ENCODE data around the gene TFEB. TPM values are rescaled to one million over a fixed set of nuclear protein-coding genes. Genes with fewer than 3 reads are reported as not detected.

Gene TFEB
- total RNA-seq, 1 donor from 2014 or later: 3.8 TPM

DNA sequence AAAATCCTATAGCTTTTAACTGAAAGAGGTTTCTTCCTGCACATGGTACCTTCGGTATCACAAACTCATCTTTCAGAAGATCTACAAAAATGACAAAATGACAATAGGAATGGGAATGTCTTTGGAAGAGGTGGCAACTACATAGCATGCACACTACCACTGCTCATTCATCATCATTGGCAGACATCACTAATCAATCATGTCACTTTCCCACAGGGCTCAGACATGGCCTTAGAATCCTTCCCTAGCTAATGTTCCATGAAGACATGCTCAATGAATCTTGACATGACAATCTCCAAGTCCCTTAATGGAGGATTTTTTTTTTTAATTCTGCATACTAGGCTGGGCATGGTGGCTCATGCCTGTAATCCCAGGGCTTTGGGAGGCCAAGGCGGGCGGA lies 15.0 kb upstream of the TFEB start:
- Mint-ChIP-seq H3K4me1 (peaks cover 2% of the 10 kb centered on the region), H3K27me3 (ENCODE audit: low read depth) (peaks cover 31% of the 10 kb centered on the region), H3K4me3 (no peak overlapping the region), H3K27ac (no peak overlapping the region), H3K9me3 (peaks cover 6% of the 10 kb centered on the region), H3K36me3 (no peaks in the 10 kb centered on the region)
- DNase-seq (ENCODE audit: low spot score in 2 of 2, unreplicated experiment in 2 of 2): no peak
- TF ChIP-seq, protein P1, sequence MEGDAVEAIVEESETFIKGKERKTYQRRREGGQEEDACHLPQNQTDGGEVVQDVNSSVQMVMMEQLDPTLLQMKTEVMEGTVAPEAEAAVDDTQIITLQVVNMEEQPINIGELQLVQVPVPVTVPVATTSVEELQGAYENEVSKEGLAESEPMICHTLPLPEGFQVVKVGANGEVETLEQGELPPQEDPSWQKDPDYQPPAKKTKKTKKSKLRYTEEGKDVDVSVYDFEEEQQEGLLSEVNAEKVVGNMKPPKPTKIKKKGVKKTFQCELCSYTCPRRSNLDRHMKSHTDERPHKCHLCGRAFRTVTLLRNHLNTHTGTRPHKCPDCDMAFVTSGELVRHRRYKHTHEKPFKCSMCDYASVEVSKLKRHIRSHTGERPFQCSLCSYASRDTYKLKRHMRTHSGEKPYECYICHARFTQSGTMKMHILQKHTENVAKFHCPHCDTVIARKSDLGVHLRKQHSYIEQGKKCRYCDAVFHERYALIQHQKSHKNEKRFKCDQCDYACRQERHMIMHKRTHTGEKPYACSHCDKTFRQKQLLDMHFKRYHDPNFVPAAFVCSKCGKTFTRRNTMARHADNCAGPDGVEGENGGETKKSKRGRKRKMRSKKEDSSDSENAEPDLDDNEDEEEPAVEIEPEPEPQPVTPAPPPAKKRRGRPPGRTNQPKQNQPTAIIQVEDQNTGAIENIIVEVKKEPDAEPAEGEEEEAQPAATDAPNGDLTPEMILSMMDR (IDR thresholded peaks at IDR 0.05; ENCODE audit: unreplicated experiment): no peak

DNA sequence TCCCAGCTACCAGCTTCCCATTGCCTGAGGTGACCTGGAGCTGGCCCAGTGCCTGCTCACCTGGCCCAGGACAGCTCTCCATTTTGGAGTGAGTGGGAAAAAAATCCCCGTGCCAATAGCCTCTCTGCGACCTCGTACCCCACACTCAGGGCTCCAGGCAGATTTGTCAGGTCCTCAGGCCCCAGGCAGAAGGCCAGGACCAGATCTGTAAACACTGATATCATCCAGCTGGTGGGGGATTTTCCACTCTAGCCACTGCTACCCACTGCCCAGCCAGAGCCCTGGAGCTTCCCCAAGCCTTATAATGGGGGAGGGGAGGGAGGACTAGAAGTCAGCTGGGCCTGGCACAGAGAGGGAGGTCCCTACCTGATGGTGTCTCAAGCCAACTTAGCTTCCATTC lies 13.1 kb upstream of the TFEB start:
- Mint-ChIP-seq H3K4me1 (peaks cover 2% of the 10 kb centered on the region), H3K4me3 (no peak overlapping the region), H3K9me3 (peaks cover 6% of the 10 kb centered on the region), H3K36me3 (no peaks in the 10 kb centered on the region), H3K27ac (no peak overlapping the region), H3K27me3 (ENCODE audit: low read depth) (peaks cover 19% of the 10 kb centered on the region)
- TF ChIP-seq, protein P1 (IDR thresholded peaks at IDR 0.05; ENCODE audit: unreplicated experiment): no peak
- DNase-seq (ENCODE audit: low spot score in 2 of 2, unreplicated experiment in 2 of 2): no peak

DNA sequence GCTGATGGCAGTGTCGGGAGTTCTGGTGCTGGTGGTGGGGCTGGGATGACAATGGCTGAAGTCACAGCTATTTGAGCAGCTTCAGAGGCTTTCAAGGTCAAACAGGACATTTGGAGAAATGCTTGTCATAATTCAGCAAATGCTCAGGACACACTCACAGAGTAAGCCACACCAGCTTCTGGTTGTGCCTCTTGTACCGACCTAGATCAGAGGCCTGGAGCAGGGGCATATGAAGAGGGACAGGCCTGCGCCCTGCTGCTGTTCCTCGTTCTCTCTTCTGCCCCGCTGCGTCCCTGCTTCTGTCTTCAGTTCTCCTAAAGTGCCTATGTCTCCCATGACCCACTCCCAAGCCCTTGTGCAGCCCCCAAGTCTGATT lies 12.7 kb upstream of the TFEB start:
- Mint-ChIP-seq H3K4me3 (no peak overlapping the region), H3K4me1 (peaks cover 2% of the 10 kb centered on the region), H3K9me3 (peaks cover 6% of the 10 kb centered on the region), H3K36me3 (no peaks in the 10 kb centered on the region), H3K27me3 (ENCODE audit: low read depth) (peaks cover 14% of the 10 kb centered on the region), H3K27ac (no peak overlapping the region)
- TF ChIP-seq, protein P1 (IDR thresholded peaks at IDR 0.05; ENCODE audit: unreplicated experiment): no peak
- DNase-seq (ENCODE audit: low spot score in 2 of 2, unreplicated experiment in 2 of 2): no peak

DNA sequence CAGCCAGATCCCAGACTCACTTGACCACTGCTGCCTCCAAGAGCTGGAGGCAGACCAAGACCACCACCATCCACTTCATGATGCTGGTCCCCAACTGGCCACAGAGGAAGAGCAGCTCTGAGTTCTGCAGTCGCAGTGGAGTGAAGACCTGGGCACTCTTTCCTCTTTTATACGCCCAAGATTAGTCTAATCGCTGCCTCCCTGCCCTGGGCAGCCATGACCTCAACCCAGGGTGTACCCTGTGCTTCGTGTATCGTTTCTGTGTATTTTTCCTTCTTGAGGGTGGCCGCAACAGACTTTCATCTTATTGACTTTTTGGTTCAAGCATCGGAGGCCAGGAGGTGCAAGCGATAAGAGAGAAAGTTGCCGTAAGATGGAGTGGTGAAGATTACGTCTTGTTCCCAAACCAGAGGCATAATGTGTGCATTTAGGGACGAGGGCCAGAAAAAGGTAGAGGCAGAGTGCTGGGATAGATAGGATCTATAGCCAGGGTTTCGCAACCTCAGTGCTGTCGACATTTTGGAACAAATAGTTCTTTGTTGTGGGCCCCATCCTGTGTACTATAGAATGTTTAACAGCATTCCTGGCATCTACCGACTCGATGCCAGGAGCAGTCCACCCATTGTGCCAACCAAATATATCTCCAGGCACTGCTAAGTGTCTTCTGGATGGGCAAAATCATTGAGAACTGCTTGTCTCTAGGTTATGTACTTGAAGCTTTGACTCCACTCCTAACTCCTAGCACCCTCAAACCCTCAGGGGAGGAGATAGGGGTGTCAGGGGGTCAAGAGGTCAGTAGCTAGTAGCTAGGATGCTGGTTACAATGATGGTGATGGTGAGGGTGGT lies 12.1 kb upstream of the TFEB start, which contains the start of gene PGC:
TSS of gene PGC (minus strand) at position 142 of the 846 bp plus-strand sequence. CDS start at position 79, 63 bp downstream.
- Mint-ChIP-seq H3K27ac (no peak within 1 kb of the TSS), H3K4me1 (peaks cover 2% of the 10 kb centered on the region), H3K27me3 (ENCODE audit: low read depth) (peaks cover 13% of the 10 kb centered on the region), H3K9me3 (peaks cover 6% of the 10 kb centered on the region), H3K4me3 (no peak within 1 kb of the TSS), H3K36me3 (no peaks in the 10 kb centered on the region)
- TF ChIP-seq, protein P1 (IDR thresholded peaks at IDR 0.05; ENCODE audit: unreplicated experiment): no peak
- DNase-seq (ENCODE audit: low spot score in 2 of 2, unreplicated experiment in 2 of 2): no peak

DNA sequence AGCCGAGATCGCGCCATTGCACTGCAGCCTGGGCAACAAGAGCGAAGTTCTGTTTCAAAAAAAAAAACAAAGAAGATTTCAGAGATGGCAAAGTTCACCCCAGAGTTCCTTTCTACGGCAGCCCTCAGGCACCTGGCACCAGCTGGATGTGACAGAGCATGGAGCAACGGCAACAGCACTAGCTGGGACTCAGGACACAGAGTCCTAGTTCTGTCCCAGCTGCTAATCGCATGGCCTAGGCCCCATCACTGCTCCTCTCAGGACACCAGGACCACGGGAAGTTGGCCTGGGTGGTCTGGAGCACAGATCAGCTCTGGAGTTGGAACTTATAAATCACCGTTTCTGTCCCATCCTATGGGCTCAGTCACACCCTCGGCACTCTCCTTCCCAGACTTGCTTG lies 10.7 kb upstream of the TFEB start:
- TF ChIP-seq, protein P1 (IDR thresholded peaks at IDR 0.05; ENCODE audit: unreplicated experiment): no peak
- H3K27me3 Mint-ChIP-seq (ENCODE audit: low read depth): peaks cover 12% of the 10 kb centered on the region
- peaks cover 6% of the 10 kb centered on the region for H3K9me3 Mint-ChIP-seq
- no peaks in the 10 kb centered on the region for H3K36me3 Mint-ChIP-seq
- H3K27ac Mint-ChIP-seq: no peak overlapping the region
- H3K4me3 Mint-ChIP-seq: no peak overlapping the region
- H3K4me1 Mint-ChIP-seq: peaks cover 2% of the 10 kb centered on the region
- no peak for DNase-seq (ENCODE audit: low spot score in 2 of 2, unreplicated experiment in 2 of 2)

All from mesothelial cell of epicardium (in vitro differentiated cells).